HL-60 (cell line): ENCODE results near the gene PLOD1.

Experiments
- GABPA ChIP-seq: IDR thresholded peaks from 2 replicates; pipeline ENCODE4 v1.6.1; 2012; ENCODE audit warnings: low read depth
- POLR2AphosphoS5 ChIP-seq: IDR thresholded peaks from 2 replicates; pipeline ENCODE4 v1.6.1; 2012; ENCODE audit warnings: low read depth
- TF ChIP-seq, protein P1 (sequence below): IDR thresholded peaks from one replicate; pipeline ENCODE4 v1.5.1; 2011; ENCODE audit warnings: low read length, control low read depth, inconsistent platforms; ENCODE audit not compliant: insufficient read depth
- TF ChIP-seq, protein P2 (sequence below): IDR thresholded peaks from 2 replicates; pipeline ENCODE4 v1.6.1; 2012; ENCODE audit warnings: low read depth; ENCODE audit not compliant: insufficient replicate concordance

DNA sequence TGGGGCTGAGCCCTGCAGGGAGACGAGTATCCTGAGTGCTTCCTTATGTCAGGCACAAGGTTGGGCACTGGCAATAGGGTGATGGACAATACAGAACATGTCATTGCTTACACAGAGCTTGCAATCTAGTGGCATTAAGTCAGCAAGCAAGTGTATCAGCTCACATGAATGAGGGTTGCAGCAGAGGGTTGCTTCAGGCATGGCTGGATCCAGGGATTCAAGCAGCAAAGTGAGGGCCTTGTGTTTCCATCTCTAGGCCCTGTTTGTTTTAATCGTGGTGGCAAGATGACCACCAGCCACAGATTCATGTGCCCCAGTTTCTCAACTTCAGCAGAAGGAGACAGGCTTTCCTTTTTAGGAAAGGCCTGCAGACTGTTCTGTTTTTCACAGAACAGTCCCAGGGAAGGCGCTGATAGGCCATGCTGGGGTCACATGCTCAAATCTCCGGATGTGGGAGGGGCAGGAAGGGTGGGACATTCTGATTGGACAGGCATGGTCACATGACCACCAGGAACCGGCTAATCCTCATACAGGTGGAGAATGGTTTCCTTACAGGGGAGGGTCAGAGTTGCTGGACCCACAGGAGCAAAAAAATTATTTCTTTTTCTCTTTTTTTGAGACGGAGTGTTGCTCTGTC lies 14.4 kb downstream of the PLOD1 start:
- TF ChIP-seq, protein P1, sequence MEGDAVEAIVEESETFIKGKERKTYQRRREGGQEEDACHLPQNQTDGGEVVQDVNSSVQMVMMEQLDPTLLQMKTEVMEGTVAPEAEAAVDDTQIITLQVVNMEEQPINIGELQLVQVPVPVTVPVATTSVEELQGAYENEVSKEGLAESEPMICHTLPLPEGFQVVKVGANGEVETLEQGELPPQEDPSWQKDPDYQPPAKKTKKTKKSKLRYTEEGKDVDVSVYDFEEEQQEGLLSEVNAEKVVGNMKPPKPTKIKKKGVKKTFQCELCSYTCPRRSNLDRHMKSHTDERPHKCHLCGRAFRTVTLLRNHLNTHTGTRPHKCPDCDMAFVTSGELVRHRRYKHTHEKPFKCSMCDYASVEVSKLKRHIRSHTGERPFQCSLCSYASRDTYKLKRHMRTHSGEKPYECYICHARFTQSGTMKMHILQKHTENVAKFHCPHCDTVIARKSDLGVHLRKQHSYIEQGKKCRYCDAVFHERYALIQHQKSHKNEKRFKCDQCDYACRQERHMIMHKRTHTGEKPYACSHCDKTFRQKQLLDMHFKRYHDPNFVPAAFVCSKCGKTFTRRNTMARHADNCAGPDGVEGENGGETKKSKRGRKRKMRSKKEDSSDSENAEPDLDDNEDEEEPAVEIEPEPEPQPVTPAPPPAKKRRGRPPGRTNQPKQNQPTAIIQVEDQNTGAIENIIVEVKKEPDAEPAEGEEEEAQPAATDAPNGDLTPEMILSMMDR: no peak
- no peak for TF ChIP-seq GABPA
- TF ChIP-seq, protein P2, sequence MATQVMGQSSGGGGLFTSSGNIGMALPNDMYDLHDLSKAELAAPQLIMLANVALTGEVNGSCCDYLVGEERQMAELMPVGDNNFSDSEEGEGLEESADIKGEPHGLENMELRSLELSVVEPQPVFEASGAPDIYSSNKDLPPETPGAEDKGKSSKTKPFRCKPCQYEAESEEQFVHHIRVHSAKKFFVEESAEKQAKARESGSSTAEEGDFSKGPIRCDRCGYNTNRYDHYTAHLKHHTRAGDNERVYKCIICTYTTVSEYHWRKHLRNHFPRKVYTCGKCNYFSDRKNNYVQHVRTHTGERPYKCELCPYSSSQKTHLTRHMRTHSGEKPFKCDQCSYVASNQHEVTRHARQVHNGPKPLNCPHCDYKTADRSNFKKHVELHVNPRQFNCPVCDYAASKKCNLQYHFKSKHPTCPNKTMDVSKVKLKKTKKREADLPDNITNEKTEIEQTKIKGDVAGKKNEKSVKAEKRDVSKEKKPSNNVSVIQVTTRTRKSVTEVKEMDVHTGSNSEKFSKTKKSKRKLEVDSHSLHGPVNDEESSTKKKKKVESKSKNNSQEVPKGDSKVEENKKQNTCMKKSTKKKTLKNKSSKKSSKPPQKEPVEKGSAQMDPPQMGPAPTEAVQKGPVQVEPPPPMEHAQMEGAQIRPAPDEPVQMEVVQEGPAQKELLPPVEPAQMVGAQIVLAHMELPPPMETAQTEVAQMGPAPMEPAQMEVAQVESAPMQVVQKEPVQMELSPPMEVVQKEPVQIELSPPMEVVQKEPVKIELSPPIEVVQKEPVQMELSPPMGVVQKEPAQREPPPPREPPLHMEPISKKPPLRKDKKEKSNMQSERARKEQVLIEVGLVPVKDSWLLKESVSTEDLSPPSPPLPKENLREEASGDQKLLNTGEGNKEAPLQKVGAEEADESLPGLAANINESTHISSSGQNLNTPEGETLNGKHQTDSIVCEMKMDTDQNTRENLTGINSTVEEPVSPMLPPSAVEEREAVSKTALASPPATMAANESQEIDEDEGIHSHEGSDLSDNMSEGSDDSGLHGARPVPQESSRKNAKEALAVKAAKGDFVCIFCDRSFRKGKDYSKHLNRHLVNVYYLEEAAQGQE: no peak
- TF ChIP-seq POLR2AphosphoS5: no peak
